Endothelial cell of coronary artery (primary cell): ENCODE measurements around the gene LEUTX. TPM values are rescaled to one million over a fixed set of nuclear protein-coding genes. Genes with fewer than 3 reads are reported as not detected.

Experiments
- total RNA-seq: library from RNA; depleted of rRNA; stranded (reverse); fragments of >200 nt; gene quantifications from 2 replicates; pipeline ENCODE4 v1.2.3, GENCODE V29; 2014

LEUTX gene, protein sequence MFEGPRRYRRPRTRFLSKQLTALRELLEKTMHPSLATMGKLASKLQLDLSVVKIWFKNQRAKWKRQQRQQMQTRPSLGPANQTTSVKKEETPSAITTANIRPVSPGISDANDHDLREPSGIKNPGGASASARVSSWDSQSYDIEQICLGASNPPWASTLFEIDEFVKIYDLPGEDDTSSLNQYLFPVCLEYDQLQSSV
- total RNA-seq = not detected in 2 replicates

DNA sequence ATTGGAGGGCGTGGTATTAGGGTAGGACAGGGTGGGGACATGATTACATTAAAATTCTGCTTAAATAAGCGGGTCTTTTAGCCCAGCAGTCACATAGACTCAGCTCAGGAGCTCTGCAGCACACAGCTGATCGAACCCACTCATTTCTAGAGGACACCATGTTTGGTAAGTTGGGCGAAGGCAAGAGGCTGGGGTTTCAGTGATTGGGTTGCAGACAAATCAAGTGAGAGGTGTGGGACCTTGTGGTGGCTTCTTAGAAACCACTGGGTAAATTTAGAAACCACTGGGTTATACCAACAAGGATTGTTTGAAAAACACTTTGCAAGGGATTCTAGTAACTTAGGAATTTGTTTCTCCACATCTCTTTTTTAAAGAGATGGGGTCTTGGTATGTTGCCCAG is at the start of gene LEUTX:
Gene LEUTX (plus strand): TSS at position 92 of the 400 bp plus-strand sequence. CDS start 67 bp downstream, at position 159.

GRCh38 chr19:39737891-39738290 is 40.8 kb upstream of the LEUTX start, which contains the start of gene CLC:
TSS of gene CLC (minus strand) at chr19:39738029. CDS start at chr19:39737952, 77 bp downstream.

DNA sequence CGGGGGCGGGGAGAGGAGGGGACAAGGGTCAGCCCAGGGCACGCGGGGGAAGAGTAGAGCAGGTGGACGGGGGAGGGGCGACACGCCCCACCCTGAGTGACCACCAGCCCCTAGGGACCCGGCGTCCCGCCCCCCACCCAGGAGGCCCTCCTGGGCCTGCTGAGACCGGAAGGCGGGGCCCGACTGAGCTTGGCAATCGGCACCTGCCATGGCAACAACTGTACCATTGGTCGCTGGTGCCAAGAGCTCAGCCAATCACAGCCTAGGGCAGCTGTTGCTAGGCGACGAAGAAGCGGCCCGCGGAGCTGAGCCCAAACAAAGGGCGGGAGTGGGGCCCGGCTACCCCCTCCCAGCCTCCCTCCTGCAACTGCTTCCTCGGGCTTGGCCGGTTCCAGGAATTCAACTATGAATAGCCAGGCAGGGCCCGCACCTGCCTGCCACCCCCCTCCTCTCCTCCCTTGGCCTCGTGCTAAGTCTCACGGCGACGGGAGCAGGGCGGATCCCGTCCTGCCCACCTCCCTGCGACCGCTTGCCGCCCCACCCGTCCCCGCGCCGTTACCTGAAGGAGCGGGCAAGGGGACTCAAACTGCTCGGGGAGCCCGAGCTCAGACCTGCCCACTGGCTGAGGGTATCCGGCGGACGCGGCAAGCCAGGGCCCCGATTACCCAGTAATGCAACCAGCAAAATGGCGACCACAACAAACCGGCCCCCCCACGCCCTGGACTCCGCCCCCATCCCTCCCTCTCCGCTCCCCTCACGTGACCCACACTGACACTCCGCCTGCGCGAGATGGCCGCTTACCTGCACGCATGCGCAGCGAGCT is 55.0 kb downstream of the LEUTX start, which contains the start of gene DYRK1B:
Gene DYRK1B (minus strand): TSS at position 699 of the 823 bp plus-strand sequence. CDS start 2,295 bp downstream, outside the sequence.

Other genes with a start within 250 kb of the LEUTX start
- gene EID2B, start 246.0 kb upstream of the LEUTX start, total RNA-seq = 3.0 and 3.1 TPM in 2 replicates
- 15.8 and 16.3 TPM in 2 replicates for gene EID2, start 238.7 kb upstream of the LEUTX start, total RNA-seq
- not detected in 2 replicates for gene LGALS13, start 176.3 kb upstream of the LEUTX start, total RNA-seq
- gene LGALS16, start 122.9 kb upstream of the LEUTX start, total RNA-seq = not detected in 2 replicates
- not detected in 2 replicates for gene LGALS14, start 74.4 kb upstream of the LEUTX start, total RNA-seq
- gene CLC, start 40.8 kb upstream of the LEUTX start, total RNA-seq = not detected in 2 replicates
- 11.1 and 15.0 TPM in 2 replicates for gene DYRK1B, start 55.3 kb downstream of the LEUTX start, total RNA-seq
- gene FBL, start 67.5 kb downstream of the LEUTX start, total RNA-seq = 256 and 309 TPM in 2 replicates
- under 0.01 and 0.19 TPM in 2 replicates for gene FCGBP, start 155.8 kb downstream of the LEUTX start, total RNA-seq
- 95.3 and 116 TPM in 2 replicates for gene PSMC4, start 192.3 kb downstream of the LEUTX start, total RNA-seq
- gene ZNF546, start 218.2 kb downstream of the LEUTX start, total RNA-seq = 3.2 and 4.1 TPM in 2 replicates